Activated CD4-positive, alpha-beta T cell treated with anti-CD3 and anti-CD28 coated beads, Interleukin-2, Interleukin-4, amounts not matched to agents 100 ng/mL and 50 ng/mL, durations not matched to agents 16 hours and 8 hours (primary cell): ENCODE results near the gene SHISA6.

ENCODE experiments used
- DNase-seq: peaks from one replicate; pipeline ENCODE4 v3.0.0-alpha.2; 2020; ENCODE audit warnings: low spot score

SHISA6 gene

DNA sequence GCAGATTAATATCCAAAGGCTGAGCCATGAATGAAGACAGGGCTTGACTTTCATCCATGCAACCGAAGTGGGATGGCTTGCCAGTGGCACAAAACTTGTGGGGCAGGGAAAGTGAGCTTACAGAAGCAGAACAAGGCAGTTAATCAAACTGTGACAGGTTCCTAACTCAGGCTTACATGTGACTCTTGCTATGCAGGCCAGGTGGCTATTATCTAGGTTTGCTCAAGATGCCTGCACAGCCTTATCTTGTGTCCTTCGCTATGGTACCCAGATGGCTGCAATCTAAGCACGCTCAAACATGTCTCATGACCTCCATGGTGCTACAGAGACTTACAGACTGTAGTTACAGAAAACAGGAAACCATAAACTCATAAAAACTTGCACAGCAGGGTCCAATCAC, 348.7 kb downstream of the SHISA6 start:
- no peak for DNase-seq

GRCh38 chr17:11598274-11599221, 357.5 kb downstream of the SHISA6 start, which contains the start of gene DNAH9:
Gene DNAH9, plus strand, starts transcription at chr17:11598470. Its CDS starts 29 bp downstream, at chr17:11598499.
- DNase-seq, result peak; percentile 14

DNA sequence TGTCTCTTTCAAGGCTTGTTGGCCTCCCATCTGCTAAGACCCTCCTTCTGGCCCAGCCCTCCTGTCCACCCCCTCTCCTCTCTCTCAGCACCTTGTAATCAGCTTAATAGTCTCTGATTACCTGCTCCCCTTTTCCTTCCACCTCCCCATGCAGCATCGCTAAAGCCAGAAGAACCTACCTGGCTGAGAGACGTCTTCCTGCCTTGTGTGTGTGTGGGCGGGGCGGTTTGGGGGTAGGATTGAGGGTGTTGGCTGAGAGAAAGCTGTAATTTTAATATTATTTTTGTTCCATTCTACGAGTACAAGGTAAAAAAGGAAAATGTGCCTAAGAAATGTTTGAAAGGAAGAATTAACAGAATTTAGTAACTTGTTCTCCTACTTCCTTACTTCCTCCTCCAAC, 360.6 kb downstream of the SHISA6 start:
- DNase-seq, result no peak

GRCh38 chr17:11608396-11608795, 367.4 kb downstream of the SHISA6 start:
- DNase-seq, result no peak

DNA sequence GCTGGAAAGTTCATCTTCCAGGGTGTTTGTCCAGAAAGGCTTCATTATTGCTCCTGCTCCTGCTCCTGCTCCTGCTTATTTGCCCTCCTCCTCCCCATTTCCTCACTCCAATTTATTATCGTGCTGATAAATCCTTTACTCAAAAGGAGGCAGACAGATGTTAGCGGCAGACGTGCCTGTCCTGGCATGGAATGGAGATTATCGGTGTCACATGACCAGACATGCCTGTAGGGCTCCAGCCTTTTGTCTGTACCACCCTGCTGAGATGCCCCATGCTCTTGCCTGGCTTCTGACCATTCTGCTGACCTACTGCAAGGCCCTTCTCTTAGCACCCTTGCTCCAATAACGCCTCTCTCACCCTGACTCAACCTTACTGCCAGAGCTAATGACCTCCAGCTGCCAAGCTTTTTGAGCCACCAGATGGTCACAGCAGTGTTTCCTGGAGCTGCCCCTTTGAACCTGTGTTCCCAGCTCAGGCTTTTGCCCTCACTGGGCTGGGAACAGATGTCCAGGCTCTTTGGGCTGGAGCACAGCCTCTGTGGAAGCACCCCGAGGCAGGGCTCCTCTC, 370.1 kb downstream of the SHISA6 start:
- DNase-seq, result no peak

DNA sequence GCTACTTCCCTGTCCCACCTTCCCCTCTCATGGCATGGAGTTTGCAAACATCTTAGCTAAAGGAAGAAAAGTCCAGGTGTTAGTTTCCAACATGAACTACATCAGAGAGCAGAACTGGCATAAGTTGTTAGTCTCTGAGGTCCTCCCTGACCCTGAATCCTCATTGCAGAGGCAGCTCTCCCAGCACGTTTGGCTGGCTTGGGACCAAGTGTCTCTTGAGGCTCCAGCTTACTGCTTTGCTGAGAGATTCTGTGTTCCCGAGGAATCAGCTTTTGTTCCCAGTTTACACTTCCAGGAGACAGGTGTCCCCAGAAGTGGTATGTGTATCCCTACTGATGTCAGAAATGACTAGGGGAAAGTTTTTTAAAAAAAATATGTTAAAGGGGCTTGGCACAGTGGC, 371.9 kb downstream of the SHISA6 start:
- no peak for DNase-seq
